Measurements from ENCODE around the gene FYN.

Gene FYN

GRCh38 chr6:111731456-111732195, 141.6 kb downstream of the FYN start:
- intact Hi-C loops (cut with DNase I): no loop called here
- peak in 1 of 42 donors; percentile 43 for DNase-seq

- intact Hi-C loops (cut with DNase I): no loop called here
- peak in 41 of 42 donors; percentile 9 to 80 (median 55) for DNase-seq
Observed at GRCh38 chr6:111730864-111731263, 142.4 kb downstream of the FYN start.

DNA sequence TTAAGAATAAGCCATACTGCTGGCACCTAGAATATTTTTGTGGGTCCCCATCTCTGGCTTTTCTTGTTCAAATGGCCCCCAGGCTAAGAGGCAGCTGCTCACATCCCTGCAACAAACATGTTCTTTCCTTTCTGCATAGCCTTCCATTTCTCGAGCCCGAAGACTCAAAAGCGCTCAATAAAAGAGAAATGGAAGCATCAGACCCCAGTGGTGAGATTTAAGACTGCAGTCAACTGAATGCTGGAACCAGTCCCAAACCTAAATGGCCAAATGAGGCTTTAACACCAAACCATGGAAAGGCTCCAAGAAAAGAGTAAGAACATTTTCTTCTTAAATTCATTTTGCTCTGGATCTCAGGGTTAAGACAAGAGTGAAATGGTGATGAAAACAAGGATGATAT, 145.4 kb downstream of the FYN start:
- DNase-seq: peak in 2 of 42 donors; percentile 24 to 28
- intact Hi-C loops (cut with DNase I): no loop called here

DNA sequence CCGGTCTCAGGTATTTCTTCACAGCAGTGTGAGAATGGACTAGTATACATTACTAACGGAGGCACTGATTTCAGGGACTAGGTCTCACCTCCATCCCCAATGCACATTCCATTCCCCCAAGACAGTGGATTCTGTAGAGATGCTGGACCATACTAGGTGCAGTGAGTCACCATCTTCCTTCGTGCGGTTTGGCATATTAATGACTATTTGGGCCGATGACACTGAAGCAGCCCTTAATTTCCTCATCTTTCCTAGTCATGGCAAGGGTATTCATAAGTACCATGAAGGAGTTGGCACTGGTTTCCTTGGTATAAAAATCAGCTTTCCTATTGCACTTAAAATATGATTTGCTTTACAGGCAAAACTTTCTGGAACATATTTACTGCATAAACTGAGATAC, 146.2 kb downstream of the FYN start:
- DNase-seq: no peak
- intact Hi-C loops (cut with DNase I): no loop called here

GRCh38 chr6:111725446-111726112, 147.7 kb downstream of the FYN start:
- intact Hi-C loops (cut with DNase I): no loop called here
- DNase-seq: peak in 23 of 42 donors; percentile 23 to 70 (median 45)

GRCh38 chr6:111724505-111724904, 148.7 kb downstream of the FYN start:
- intact Hi-C loops (cut with DNase I): no loop called here
- no peak for DNase-seq

GRCh38 chr6:111724039-111724438, 149.2 kb downstream of the FYN start:
- DNase-seq: no peak
- intact Hi-C loops (cut with DNase I): no loop called here

DNA sequence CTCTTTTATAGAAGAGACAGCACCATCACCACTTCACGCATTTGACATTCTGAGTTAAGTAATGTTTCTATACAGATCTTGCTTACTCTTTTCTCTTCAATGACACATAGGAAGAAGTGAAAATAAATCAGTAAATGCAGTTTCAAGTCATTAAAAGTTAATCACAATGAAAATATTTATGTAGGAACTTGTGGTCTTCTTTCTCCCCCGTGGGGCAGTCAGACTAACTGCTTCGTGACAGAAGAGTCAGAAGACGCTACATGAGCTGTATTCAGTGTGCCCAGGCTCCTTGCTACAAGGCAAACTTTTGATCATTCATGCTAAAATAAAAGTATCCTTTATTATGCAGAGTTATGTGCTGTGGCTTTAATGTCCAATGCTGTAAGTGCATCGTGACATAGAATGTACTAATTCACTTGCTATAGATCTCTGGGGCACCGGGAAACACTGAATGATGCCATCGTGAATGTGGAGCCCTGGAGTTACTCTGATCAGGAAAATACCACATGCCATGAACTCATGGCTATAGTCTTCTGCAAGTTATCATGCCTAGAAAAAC, 149.8 kb downstream of the FYN start:
- DNase-seq: no peak
- intact Hi-C loops (cut with DNase I): no loop called here

DNA sequence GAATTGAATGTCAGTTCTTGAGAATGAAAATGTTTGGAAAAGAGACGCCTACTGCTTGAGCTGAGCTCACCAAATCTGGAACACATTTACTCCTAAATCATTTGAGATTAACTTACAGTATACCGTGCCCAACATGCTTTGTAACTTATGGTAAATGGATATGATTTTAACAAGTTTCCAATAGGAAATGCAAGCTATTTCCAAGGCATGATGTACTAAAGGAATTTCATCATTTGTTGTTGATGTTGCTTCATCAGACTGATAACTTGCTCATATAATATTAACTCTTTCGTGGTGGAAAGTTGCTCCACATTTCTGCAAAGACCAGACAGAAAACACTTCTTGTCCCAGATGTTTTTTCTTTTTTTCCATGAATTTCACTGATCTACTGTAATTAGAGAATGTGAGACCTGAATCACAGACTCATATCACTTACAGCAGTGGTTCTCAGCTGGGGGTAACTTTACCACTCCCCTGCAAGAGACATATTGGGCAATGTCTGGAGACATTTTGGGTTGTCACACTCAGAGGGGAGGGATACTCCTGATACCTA, 151.0 kb downstream of the FYN start:
- DNase-seq: no peak
- intact Hi-C loops (cut with DNase I): no loop called here

DNA sequence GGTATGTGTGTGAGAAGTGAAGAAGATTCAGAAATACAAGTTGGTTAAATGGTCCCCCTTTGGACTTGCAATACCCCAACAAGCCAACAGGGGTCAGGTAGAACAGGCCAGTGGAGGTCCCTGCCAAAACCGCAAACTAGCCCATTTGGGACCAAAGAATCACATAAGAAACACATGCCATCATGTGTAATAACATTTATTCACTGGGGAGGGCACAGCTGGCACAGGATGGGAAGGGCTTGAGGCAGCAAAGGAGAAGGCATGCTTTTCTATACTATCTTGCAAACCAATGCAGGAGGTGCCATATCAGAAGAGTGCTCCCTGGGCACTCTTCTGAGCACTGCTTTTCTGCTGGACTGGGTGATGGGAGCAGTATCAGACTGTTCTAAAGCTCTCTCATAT, 151.5 kb downstream of the FYN start:
- intact Hi-C loops (cut with DNase I): no loop called here
- peak in 2 of 42 donors; percentile 35 to 43 for DNase-seq

DNA sequence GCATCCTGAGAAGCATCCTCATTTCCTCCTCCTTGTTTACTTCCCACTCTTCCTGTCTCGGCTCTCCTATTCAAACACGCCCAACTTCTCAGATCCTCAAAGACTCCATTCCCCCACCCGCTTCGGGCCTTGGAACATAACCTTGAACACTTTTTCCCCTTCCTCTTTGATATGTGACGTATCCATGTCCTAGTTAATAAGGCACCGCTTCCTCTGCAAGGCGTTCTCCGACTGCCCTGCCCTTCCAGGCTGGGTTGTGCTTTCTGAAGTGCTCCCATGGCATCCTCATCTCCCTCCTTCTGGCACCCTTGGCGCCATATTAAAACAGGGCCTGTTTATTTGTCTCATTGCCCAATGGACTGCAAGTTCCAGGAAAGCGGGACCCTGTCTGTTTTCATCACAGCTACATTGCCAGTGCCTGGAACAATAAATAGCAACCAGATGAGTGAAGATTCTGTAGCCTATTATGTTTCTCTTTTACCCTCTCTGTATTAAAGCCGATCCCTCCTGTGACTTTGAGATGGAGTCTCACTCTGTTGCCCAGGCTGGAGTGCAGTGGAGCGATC, 152.2 kb downstream of the FYN start:
- peak in 2 of 42 donors; percentile 31 to 42 for DNase-seq
- intact Hi-C loops (cut with DNase I): no loop called here

- intact Hi-C loops (cut with DNase I): no loop called here
Observed at GRCh38 chr6:111718990-111719389, 154.3 kb downstream of the FYN start.

GRCh38 chr6:111718326-111718725, 154.9 kb downstream of the FYN start:
- intact Hi-C loops (cut with DNase I): no loop called here
- DNase-seq: peak in 2 of 42 donors; percentile 9 to 37

More at GRCh38 chr6:111718990-111719389, 154.3 kb downstream of the FYN start:
- no peak for DNase-seq

- DNase-seq: peak in 2 of 42 donors; percentile 22 to 27
- intact Hi-C loops (cut with DNase I): no loop called here
Observed at GRCh38 chr6:111717621-111718020, 155.6 kb downstream of the FYN start.

GRCh38 chr6:111716325-111716724, 156.9 kb downstream of the FYN start:
- peak in 1 of 42 donors; percentile 20 for DNase-seq
- intact Hi-C loops (cut with DNase I): no loop called here

- peak in 38 of 42 donors; percentile 18 to 84 (median 60) for DNase-seq
- intact Hi-C loops (cut with DNase I): no loop called here
Observed at GRCh38 chr6:111715321-111715720, 157.9 kb downstream of the FYN start.

GRCh38 chr6:111714416-111715270, 158.6 kb downstream of the FYN start:
- intact Hi-C loops (cut with DNase I): loop anchor here (5.0 kb wide), 2 partner anchors 158 to 328 kb away; partner anchors contain the start of gene FYN
- peak in 2 of 42 donors; percentile 29 to 33 for DNase-seq

DNA sequence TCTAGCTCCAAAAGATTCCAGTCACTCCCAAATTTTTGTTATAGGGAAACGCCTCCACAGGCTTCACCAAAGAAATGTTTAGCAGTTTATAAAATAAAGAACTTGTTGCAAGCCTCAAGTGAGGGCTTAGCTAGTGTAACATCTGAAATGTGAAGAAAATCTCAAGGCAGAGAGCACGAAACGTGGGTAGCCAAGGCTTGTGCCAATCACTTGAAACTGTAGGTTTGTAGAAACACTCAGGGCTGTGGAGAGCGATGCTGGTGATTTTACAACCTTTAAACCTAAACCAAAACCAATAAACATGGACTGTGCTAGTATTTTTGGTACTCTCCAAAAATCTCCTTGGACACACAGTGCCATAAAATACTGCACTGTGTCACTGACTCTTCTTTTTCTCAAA, 159.4 kb downstream of the FYN start:
- intact Hi-C loops (cut with DNase I): loop anchor here (5.0 kb wide), 2 partner anchors 158 to 328 kb away; partner anchors contain the start of gene FYN

More for the DNA sequence above, 159.4 kb downstream of the FYN start:
- peak in 2 of 42 donors; percentile 22 to 36 for DNase-seq
